GM19043 (cell line): ENCODE data around the gene SH3RF2.

Experiments used
- ATAC-seq: cut with Tn5 transposase; IDR thresholded peaks from one replicate; pipeline ENCODE4 v1.9.1; 2021; ENCODE audit warnings: low read depth; ENCODE audit not compliant: unreplicated experiment

The SH3RF2 gene

DNA sequence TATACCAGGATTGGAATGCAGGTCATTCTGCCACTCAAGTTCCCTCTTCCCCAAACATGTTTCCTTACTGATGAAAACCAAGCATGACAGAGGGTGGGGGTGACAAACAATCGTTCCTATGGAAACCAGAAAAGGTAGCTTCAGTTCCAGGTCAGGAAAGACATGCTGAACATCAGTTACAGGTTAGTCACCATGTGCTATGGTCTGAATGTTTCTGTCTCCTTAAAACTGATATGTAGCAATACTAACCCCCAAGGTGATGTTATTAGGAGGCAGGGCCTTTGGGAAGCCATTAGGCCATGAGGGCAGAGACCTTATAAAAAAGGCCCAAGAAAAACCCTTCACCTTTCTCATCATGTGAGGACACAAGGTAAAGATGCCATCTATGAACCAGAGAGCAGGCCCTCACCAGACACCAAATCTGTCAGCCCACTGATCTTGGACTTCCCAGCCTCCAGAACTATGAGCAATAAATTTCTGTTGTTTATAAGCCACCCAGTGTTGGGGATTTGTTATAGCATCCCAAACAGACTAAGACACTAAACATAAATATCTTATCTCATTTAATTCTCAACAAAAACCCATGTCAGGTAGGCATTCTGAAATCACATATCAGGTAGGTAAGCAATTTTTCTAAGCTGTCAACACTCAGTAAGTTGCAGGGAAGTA lies 15.7 kb upstream of the SH3RF2 start:
- ATAC-seq, result no peak

DNA sequence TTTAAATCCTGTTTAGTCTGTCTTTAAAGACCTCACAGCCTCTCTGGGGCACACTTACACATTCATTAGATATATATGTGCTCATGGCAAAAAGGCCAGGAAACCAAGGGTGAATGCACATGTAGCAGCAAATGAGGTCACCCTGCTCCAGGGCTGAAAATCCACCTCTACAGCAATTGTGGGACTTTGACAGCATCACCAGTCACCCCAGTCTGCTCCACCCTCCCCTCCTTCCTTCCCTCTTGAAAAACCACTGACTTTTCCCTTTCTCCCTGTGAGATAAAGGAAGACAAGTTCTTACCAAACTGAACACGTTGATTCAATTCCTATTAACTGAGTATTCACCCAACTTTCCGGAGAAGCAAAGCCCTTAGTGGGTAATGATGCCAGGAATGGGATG lies 15.2 kb upstream of the SH3RF2 start:
- ATAC-seq, result no peak

DNA sequence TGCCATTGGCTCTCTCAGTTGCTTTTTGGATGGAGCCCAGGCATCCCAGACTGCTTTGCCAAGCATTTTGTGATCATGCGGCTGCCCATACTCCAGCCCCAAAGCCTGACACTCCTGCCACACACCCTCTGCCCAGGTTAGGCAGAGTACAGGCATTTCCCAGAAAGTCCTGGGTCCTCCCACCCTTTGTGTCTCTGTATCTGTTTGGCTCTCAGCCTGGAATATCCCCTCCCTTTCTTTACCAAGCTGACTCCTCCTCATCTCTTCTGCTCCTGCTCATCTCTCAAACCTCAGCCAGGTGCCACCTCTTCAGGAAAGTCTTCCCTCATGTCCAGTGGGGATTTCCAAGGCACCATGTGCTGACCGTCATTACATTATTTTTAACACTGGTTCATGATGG lies 14.3 kb upstream of the SH3RF2 start:
- ATAC-seq, result no peak

DNA sequence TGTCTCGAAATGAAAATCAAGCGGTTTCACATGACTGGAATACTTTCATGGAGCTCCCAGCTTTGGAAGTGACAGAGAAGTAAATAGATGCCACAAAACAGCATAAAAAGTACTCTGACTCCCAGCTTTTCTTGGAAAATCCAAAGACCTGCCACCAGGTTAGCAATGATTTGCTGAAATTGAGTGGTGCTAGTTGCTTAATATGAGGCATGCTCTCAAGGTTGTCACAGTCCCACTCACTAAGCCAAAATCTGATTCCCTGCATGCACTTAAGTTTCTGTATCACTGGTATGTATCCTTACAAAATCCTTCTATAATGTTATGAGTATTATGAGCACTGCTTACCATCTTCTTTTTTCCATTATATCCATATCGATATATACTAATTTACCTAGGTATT lies 13.0 kb upstream of the SH3RF2 start:
- no peak for ATAC-seq

DNA sequence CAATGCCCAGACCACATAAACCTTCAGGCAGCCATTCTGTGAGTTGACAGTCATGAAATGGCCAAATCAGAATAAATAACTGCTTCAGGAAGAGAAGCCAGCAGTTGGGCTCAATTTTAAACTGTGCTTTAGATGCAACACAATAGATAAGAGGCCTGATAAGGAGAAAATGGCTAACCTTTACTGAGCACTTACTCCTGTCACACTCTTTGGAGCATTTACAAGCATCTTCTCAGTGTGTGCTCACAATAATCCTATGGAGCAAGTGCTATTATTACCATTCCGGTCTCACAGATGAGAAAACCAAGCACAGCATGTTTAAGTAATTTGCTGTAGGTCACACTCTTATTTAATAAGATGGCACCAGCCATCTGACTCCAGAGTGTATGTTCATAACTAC lies 11.5 kb upstream of the SH3RF2 start:
- no peak for ATAC-seq

DNA sequence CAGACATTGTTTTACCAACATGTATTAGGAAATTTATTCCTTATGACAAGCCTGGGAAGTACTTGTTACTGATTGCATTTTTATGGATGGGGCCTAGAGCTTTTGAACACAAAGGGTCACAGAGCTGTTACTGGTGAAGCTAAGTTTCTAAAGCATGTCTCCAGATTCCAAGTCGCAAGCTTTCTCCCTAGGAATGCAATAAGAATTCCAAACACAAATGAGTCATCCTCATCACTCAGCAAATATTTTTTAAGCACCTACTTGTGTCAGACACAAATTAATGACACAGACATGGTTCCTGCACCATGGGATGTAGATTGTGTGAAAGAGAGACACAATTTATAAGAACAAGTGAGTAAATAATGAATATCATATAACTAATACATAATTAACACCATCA lies 11.0 kb upstream of the SH3RF2 start:
- no peak for ATAC-seq

DNA sequence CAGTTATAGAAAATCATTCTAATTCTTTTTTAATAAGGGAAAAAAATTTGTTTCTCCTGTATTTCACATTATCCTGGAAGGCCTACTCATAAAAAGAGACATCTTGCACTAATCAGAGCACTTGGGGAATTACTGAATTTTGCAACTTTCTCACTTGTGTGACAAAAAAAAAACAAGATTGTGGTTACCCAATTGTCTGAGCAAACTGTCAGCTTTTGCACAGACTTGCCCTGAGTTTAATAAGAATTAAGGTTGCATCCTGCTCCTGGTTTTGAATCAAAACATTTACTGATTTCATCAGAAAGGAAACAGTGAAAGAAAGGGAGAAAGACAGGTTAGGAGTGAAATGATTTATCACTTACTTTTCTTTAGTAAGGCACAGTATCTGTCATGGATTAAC lies 10.6 kb upstream of the SH3RF2 start:
- ATAC-seq, result no peak

DNA sequence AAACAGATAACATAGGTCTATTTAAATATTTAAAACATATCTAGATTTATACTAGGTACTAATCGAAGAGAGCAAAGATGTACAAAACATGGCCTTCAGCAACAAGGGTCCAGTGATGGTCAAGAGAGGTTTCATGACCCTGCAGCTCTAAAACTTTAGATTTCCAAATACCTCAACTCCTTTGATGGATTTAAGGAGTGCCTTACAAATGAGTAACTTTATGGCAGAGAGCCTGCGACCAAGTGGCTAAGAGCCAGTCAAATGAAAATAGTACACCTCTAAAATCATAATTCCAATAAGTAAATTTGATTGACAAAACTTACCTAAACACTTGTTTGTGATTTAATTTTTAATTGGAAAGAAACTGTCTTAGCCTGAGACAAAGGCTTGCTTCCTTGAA lies 4.7 kb upstream of the SH3RF2 start:
- ATAC-seq, result no peak

DNA sequence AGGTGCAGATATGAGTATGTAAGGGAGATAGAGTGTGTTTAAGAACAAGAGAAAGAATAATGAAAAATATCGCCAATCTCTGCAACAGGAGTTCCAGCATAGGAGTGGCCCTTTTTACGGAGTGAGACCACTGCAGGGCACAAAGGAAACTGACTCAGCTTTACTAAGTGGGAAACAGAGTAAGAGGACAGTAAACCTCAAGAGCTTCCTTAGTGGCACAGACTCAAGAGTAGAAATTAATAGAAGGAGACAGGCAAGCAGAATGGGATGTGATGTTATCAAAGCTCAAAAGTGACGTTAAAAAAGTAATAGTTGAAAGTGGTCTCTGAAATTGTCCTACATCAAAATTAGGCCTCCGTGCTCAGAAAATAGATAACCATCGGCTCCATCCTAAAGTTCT lies 2.1 kb upstream of the SH3RF2 start:
- no peak for ATAC-seq

DNA sequence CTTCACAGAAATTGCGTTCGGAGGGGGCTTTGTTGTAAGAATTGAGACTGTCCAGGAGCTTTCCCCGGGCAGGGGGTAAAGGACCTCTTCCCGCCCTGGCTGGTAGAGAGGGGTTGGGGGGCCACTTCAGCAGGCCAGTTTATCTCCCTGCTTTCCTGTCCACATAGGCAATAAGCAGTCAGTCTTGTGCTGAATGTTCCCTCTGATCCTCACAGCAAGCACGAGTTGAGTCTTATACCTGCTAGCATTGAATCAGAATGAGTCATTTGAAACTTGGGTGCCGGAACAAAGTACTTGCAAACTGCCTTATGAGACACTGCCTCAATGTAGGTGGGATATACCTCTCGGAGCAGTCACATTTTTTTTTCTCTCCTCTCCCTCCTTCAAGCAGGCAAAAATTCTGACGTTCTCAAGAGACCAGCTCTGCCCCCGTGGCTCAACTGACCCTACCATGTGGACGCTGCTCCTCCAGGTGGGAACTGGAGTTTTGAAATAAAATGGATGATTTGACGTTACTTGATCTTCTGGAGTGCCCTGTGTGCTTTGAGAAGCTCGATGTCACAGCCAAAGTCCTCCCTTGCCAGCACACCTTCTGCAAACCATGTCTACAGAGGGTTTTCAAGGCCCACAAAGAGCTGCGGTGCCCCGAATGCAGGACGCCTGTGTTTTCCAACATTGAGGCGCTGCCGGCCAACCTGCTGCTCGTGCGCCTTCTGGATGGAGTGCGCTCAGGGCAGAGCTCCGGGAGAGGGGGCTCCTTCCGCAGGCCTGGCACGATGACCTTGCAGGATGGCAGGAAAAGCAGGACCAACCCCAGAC lies 1.3 kb downstream of the SH3RF2 start:
- no peak for ATAC-seq

DNA sequence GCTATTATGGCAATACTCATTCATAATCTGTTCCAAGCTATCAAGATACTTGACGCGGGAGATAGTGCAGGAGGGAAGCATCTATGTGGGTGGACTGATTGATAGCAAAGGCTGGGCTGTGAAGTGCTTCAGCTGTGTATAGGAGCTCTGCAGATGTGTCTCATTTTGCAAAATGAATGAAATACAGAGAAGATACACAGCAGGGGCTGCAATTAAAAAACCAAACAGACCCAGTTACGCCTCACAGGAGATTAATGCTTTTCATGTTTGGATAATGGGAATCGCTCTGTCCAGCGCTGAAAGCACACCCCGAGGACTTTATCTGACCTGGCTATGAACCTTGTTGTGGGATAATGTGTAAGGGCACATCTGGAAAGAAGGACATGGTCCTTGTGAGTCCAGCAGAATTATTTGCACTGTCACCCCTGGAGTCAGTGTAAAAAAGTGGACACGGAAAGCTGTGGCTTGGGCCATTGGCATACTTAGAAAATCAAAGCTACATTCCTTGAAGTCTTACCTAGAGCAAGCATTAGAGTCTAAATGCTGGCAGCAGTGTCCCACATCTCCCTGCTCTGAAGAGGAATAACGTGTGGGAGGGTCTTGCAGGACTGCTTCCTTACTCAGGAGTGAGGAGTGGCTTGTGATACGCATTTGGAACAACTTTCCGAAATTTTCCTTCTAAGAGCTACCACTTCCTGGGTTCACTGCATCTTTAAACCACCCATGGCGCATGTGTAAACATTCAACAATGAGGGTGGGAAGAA lies 2.6 kb downstream of the SH3RF2 start:
- ATAC-seq, result no peak

DNA sequence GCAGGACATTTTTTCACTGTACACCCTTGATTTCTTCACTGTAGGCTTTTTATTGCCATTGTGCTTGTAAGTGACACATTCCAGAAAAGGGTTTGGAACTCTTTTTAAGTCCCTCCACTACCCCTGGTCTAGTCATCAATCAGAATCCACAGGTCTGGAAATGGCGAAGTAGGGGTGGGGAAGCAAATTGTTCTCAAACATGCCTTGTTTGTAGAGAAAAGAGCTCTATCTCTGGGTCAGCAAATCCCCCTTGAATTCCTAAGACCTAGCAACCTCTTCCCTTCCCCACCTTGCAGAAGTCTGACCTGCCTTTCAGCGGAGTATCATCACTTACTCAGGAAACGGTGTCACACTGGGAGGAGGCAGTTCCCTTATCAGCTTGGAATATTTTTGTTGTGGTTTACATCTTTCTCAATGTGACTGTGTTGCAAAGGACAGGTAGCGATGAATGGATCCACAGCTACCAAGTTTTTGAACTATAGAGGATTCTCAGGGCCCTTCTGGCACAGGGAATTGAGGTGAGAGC lies 3.2 kb downstream of the SH3RF2 start:
- ATAC-seq, result no peak

DNA sequence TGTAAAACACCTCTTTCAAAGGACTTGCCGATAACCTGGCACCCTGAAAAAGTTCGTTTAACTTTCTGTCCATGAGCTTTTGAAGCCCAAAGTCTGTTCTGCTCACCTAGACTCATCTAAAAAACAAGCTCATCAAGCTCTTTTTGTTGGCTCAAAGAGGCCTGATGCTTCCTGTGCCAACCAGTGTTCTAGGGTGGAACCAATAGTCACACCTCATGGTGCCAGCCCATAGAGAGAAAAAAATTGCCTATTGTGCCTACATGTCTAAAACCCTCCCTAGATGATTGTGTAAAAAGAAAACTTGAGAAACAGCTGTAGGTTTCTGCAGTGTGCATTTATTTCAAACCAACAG lies 4.7 kb downstream of the SH3RF2 start:
- no peak for ATAC-seq

DNA sequence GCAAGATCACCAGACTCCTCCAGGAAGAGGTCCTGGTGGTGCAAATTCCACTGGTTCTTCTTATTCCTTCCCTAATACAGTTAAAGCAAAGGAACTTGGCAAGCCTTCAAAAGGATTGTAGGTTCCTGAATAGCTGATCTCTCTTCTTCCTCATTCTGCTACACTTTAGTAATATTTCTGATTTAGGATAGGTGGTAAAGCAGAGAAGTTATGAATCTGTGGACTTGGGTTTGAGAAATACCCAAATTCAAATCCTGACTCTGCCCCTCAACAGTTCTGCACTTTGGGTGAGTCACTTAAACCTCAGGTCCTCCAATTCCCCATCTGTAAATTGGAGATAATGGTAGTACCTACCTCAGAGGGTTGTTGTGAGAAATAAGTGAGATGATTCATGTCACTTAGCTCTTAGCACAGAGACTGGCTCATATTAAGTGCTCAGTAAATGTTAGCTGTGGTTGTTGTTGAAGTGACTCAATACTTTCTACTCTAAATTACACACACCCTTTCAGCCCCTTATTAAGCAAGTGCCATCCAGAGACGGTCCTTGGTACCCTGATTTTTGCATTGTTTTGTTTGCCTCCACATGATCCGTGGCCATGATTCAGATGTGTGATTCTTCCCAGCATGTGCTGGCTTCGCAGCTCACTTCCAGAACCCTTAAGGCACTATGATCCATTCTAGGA lies 5.2 kb downstream of the SH3RF2 start:
- ATAC-seq, result no peak

DNA sequence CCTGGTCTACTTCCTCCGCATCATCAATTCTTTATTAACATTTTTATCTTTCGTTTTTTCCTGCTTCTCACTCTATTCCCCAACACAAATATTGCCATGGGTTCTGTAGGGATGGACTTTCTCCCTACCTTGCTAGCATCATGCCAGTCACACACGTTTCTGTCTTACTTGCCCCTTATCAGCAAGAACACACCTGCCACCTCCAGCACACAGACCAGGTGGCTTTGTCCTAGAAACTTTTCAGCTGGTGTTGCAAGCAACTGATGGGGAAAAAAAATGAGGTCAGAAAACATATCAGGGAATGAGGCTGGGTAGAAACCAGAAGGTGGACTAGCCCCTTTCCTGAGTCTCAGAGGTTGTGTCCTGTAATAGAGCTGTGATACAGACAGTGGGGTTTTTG lies 5.8 kb downstream of the SH3RF2 start:
- ATAC-seq, result no peak

DNA sequence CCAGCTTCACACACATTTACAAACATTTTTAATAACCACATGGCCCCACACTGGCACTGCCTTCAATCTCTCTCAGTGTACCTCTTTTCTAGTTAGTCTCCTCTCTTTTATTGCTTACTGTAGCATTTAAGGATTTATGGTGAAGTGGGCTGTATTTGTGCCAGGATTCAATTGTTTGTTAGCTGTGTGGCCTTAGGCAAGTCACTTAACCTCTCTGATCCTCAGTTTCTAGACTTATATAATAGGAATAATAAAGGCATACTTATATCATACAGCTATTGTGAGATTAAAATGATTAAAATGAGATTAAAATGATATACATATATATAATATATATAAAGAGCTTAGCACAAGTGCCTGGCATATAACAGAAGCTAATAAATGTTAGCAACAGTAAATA lies 6.4 kb downstream of the SH3RF2 start:
- ATAC-seq, result no peak

DNA sequence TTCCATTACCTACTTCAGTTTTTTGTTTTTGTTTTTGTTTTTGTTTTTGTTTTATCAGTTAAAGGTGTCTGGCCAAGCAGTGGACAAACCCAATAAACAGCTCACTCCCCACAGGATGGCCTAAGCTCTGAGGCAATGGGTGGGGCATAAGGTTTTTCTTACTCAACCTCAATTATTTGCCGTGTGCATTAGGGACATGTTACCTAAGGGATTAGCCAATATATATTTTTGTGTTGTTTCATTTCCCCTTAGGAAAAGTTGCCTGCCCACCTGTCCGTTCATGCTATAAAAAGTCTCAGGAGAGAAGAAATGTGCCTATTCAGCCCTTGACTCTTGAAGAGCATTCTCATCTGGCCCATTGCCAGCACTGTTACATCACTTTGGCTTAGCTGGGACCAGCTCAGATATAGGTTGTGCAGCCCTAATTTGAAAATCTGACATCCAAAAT lies 7.3 kb downstream of the SH3RF2 start:
- no peak for ATAC-seq

DNA sequence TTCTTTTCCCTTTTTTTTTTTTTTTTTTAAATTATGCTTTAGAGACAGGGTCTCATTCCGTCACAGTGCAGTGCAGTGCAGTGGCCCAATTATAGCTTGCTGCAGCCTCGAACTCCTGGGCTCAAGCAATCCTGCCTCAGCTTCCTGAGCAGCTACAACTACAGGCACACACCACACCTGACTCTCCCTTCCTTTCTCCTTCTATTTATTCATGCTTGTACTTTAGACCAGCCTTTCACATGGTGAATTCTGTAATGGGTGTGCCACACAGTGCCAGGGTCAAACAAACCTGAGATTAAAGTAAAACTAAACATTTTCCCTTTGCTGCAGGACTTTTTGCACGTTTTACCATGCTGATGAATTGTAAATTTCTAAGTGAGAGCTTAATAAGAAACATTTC lies 8.0 kb downstream of the SH3RF2 start:
- no peak for ATAC-seq

DNA sequence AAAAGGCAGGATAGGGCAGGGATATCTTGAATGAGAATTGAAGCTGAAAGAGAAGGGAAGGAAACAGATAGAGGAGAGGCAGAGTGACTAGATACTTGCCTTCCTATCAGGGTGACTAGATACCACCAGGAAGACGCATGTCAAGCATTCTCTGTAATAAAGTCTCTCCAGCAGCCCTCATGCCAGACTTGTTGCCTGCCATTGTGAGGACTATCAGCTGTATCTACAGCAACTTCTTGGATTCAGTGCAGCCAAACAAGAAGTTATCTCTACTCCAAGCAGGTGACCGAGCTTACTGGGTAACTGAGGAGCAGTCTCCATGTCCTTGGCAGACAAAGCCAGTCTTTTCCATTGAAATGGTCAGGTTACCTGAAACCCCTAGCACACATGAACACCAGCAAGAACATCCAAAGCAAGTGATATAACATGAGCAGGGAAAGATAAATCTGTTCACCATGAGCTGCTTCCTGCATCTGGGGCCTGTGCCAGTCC lies 9.3 kb downstream of the SH3RF2 start:
- no peak for ATAC-seq

DNA sequence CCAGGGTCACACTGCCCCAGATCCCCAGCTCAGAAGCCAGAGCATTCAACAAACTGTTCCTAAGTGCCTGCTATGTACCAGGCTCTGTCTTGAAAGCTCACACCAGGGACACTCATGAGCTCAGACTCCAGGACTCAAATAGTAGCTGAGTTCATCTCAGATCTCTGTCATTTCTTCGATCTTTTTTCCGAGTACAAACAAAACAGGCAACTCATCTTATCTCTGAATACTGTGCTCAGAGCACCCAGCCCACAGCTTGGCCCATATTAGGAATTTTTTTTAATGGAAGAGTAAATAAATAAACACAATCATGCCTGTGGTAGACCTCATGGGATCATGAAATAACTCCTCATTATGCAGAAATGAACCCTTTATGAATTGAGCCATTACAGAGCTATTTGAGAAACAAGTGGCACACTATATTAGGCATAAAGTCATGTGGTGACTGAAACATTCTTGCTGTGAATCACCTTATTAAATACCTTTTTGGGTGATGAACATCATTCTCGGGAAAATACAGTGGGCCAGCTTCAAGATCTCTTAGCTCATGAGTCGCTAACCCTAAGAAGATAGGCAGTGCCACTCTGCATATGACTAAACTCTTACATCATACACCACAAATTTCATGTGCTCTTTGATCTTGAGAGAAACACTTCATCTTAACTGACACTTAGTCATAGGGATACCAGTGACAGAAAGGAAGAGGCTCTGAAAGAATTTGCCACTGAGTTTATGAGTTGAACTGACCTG lies 9.9 kb downstream of the SH3RF2 start:
- peak; percentile 78 for ATAC-seq
